Tibial nerve (tissue), 4 donors: Measurements from ENCODE around the gene TM2D3. TPM values are rescaled to one million over a fixed set of nuclear protein-coding genes. Genes with fewer than 3 reads are reported as not detected.
A peak's percentile ranks its signal among the peaks of the same experiment; 100 is the strongest.

Source experiments
- DNase-seq, 2 donors: peaks; one replicate each; pipeline ENCODE4 v3.0.0-alpha.2; 2019; ENCODE audit warnings: low spot score in 2 of 2
- H3K27ac ChIP-seq, 4 donors: fragments of 200-600 bp; sonication (generic) in 3 of 4; one replicate each; pipeline ENCODE4 v1.5.1; 2017 to 2019; ENCODE audit warnings: mild to moderate bottlenecking in 1 of 4
- H3K27me3 ChIP-seq, 2 donors: fragments of 200-600 bp; sonication (generic) in 1 of 2; one replicate each; pipeline versions ENCODE4 v1.5.1 to v1.6.0; 2017 to 2019
- H3K36me3 ChIP-seq, 3 donors: fragments of 200-600 bp; sonication (generic); one replicate each; pipeline ENCODE4 v1.5.1; 2018 to 2019
- H3K4me1 ChIP-seq, 4 donors: fragments of 200-600 bp; sonication (generic) in 3 of 4; one replicate each; pipeline ENCODE4 v1.5.1; 2017 to 2019
- H3K4me3 ChIP-seq, 4 donors: fragments of 200-600 bp; sonication (generic) in 3 of 4; one replicate each; pipeline ENCODE4 v1.5.1; 2017 to 2019; ENCODE audit warnings: mild to moderate bottlenecking in 1 of 4, moderate library complexity in 1 of 4
- H3K9me3 ChIP-seq, 4 donors: fragments of 200-600 bp; sonication (generic) in 3 of 4; one replicate each; pipeline ENCODE4 v1.5.1; 2017 to 2019
- EP300 ChIP-seq, 2 donors: sonication (generic); formaldehyde crosslinking; IDR thresholded peaks; one replicate each; pipeline ENCODE4 v1.6.1; 2017; ENCODE audit warnings: antibody characterized with exemption in 2 of 2, mild to moderate bottlenecking in 1 of 2
- POLR2A ChIP-seq, 2 donors: fragments of 450-650 bp; IDR thresholded peaks; one replicate each; pipeline ENCODE4 v1.6.1; 2017; ENCODE audit warnings: antibody characterized with exemption in 2 of 2, mild to moderate bottlenecking in 2 of 2, moderate library complexity in 2 of 2
- WGBS, 2 donors: methylation state at CpG; one replicate each; pipeline ENCODE4 v1.1.5; 2018; 5-methylcytosine and 5-hydroxymethylcytosine counted together
- total RNA-seq, 4 donors: library from RNA; depleted of rRNA; stranded (reverse); fragments of >200 nt; gene quantifications; one replicate each; pipeline ENCODE4 v1.1.0, GENCODE V29; 2016
- TF ChIP-seq, protein P1 (sequence below), 5 experiments: fragments of 200-600 bp in 3 of 5; fragments of 450-650 bp in 2 of 5; sonication (generic) in 3 of 5; IDR thresholded peaks; one replicate each; pipeline ENCODE4 v1.5.1; 2016 to 2019; ENCODE audit warnings: antibody characterized with exemption in 5 of 5, mild to moderate bottlenecking in 3 of 5, moderate library complexity in 2 of 5

TM2D3 gene
- total RNA-seq, 4 donors from 2014 or later, result 33.5 to 54.0 (median 40.9) TPM

DNA sequence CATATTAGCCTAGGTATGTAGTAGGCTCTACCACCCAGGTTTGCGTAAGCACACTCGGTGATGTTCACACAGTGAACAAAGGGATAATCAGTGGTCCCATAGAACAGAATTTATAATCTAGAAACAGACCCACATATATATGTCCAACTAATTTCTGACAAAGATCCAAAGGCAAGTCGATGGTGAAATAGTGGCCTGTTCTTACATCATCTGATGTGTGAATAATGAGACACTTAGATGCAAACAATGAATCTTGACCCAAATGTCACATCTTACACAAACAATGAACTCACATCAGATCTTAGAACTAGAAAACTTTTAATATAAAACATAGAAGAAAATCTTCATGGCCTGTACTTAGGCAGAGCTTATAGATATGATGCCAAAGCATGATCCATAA lies 17.6 kb upstream of the TM2D3 start:
- H3K9me3 ChIP-seq, result peaks cover 0 to 7% (median 0%) of the 10 kb centered on the region in 4 donors
- H3K4me1 ChIP-seq, result peaks cover 0 to 3% (median 0%) of the 10 kb centered on the region in 4 donors
- no peak overlapping the region for H3K27ac ChIP-seq
- WGBS, 2 donors, result 71 to 74% methylated on average over 3 of the region's 3 CpGs
- TF ChIP-seq, protein P1, sequence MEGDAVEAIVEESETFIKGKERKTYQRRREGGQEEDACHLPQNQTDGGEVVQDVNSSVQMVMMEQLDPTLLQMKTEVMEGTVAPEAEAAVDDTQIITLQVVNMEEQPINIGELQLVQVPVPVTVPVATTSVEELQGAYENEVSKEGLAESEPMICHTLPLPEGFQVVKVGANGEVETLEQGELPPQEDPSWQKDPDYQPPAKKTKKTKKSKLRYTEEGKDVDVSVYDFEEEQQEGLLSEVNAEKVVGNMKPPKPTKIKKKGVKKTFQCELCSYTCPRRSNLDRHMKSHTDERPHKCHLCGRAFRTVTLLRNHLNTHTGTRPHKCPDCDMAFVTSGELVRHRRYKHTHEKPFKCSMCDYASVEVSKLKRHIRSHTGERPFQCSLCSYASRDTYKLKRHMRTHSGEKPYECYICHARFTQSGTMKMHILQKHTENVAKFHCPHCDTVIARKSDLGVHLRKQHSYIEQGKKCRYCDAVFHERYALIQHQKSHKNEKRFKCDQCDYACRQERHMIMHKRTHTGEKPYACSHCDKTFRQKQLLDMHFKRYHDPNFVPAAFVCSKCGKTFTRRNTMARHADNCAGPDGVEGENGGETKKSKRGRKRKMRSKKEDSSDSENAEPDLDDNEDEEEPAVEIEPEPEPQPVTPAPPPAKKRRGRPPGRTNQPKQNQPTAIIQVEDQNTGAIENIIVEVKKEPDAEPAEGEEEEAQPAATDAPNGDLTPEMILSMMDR (IDR thresholded peaks at IDR 0.05), result no peak
- TF ChIP-seq POLR2A (IDR thresholded peaks at IDR 0.05) (no peak), EP300 (IDR thresholded peaks at IDR 0.05) (no peak)
- H3K36me3 ChIP-seq, result peaks cover 0 to 78% (median 0%) of the 10 kb centered on the region in 3 donors
- DNase-seq, result no peak
- H3K27me3 ChIP-seq, result no peaks in the 10 kb centered on the region
- no peak overlapping the region for H3K4me3 ChIP-seq

DNA sequence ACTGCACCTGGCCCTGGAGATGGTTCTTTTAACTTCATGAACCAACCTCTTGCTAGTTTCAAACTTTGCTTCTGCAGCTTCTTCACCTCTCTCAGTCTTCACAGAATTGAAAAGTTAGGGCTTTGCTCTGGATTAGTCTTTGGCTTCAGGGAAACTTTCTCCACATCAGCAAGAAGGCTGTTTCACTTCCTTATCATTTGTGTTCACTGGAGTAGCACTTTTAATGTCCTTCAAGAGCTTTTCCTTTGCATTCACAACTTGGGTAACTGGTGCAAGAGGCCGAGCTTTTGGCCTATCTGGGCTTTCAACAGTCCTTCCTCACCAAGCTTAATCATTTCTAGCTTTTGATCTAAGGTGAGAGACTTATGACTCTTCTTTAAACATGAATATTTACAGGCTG lies 15.7 kb upstream of the TM2D3 start:
- no peaks in the 10 kb centered on the region for H3K27me3 ChIP-seq
- no peak for DNase-seq
- TF ChIP-seq, protein P1 (IDR thresholded peaks at IDR 0.05), result no peak
- TF ChIP-seq POLR2A (IDR thresholded peaks at IDR 0.05) (no peak), EP300 (IDR thresholded peaks at IDR 0.05) (no peak)
- peaks cover 0 to 7% (median 0%) of the 10 kb centered on the region in 4 donors for H3K9me3 ChIP-seq
- H3K4me3 ChIP-seq, result no peak overlapping the region
- H3K36me3 ChIP-seq, result peaks cover 0 to 59% (median 0%) of the 10 kb centered on the region in 3 donors
- H3K4me1 ChIP-seq, result peaks cover 0 to 3% (median 0%) of the 10 kb centered on the region in 4 donors
- WGBS, 2 donors, result 89 to 96% methylated on average over 1 of the region's 1 CpG
- H3K27ac ChIP-seq, result no peak overlapping the region

DNA sequence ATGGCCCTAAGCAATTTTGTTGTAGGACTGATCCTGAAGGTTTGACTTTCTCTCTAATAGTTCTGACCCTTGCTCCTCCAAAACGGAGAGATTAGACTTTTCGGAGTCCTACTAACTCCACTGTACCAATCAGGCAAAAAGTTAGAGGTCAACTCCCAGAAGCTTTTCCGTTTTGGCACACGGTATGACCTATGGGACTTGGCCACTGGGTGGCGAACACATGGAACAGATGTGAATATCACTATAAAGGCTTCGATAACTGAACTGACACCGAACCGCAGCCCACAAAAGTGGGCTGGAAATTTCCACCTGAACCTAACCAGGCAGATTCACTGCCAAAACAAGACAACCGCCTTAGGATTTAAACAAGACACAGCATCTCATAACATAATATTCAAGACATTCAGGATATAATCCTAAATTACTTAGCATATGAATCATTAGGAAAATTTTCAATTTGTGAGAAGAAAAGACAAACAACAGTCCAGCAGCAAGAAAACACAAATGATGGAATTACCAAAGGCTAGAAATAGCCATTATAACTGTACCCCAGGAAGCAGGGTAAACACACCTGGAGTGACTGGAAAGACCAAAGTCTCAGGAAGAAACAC lies 12.2 kb upstream of the TM2D3 start:
- H3K4me3 ChIP-seq, result no peak overlapping the region
- 71 to 73% methylated on average over 9 of the region's 9 CpGs for WGBS, 2 donors
- peaks cover 0 to 7% (median 0%) of the 10 kb centered on the region in 4 donors for H3K9me3 ChIP-seq
- no peak overlapping the region for H3K27ac ChIP-seq
- no peak for DNase-seq
- TF ChIP-seq, protein P1 (IDR thresholded peaks at IDR 0.05), result peak in 1 of 5 experiments; percentile 9
- TF ChIP-seq POLR2A (IDR thresholded peaks at IDR 0.05) (no peak), EP300 (IDR thresholded peaks at IDR 0.05) (no peak)
- no peaks in the 10 kb centered on the region for H3K4me1 ChIP-seq
- H3K27me3 ChIP-seq, result no peaks in the 10 kb centered on the region
- peaks cover 0 to 50% (median 0%) of the 10 kb centered on the region in 3 donors for H3K36me3 ChIP-seq

DNA sequence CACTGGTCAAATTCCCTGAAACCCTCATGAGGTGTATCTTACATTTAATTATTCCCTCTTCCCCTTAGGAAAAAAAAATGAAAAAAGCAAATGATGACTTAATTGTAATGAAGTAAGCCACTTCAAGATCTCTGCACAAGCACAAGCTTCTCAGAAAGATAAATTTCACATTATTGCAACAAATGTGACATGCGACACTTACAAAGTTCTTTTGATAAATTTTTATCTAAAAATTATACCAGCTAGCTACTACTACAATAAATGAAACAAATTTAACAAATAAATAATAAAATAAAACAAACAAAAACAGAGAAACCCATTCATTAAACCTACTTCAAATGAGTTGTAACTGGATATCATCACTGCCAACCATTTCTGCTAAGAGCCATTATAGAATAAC lies 10.0 kb upstream of the TM2D3 start:
- Histone ChIP-seq H3K27ac (no peak overlapping the region), H3K36me3 (peaks cover 0 to 42% (median 0%) of the 10 kb centered on the region in 3 donors), H3K4me1 (no peaks in the 10 kb centered on the region), H3K4me3 (no peak overlapping the region), H3K27me3 (no peaks in the 10 kb centered on the region), H3K9me3 (peaks cover 0 to 5% (median 0%) of the 10 kb centered on the region in 4 donors)
- DNase-seq, result no peak
- 98 to 100% methylated on average over 1 of the region's 1 CpG for WGBS, 2 donors
- TF ChIP-seq POLR2A (IDR thresholded peaks at IDR 0.05) (no peak), EP300 (IDR thresholded peaks at IDR 0.05) (no peak)
- TF ChIP-seq, protein P1 (IDR thresholded peaks at IDR 0.05), result no peak

DNA sequence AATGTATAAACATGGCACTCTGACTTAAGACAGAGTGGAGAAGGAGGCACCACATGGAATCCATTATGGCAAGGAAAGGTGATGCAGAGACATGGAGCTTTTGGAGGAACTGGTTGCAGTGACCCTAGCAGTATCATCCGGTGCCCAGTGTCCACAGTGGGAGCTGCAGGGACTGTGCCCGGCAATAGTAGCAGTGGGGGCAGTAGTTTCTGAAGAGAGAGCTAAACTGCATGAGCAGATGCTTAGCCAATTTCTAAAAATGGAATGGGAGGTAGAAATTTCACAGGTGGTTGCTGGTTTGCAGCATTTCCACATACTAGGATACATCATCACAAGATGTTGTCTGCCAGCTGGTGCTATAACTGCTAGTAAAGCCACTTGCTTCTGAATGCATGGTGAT lies 7.8 kb upstream of the TM2D3 start:
- peaks cover 0 to 56% (median 0%) of the 10 kb centered on the region in 3 donors for H3K36me3 ChIP-seq
- 94 to 100% methylated on average over 2 of the region's 2 CpGs for WGBS, 2 donors
- DNase-seq, result no peak

More for the DNA sequence above, 7.8 kb upstream of the TM2D3 start:
- Histone ChIP-seq H3K27ac (no peak overlapping the region), H3K4me1 (no peaks in the 10 kb centered on the region), H3K27me3 (no peaks in the 10 kb centered on the region), H3K9me3 (no peaks in the 10 kb centered on the region), H3K4me3 (no peak overlapping the region)
- TF ChIP-seq, protein P1 (IDR thresholded peaks at IDR 0.05), result no peak
- TF ChIP-seq EP300 (IDR thresholded peaks at IDR 0.05) (no peak), POLR2A (IDR thresholded peaks at IDR 0.05) (no peak)
